Neutrophil (primary cell): ENCODE data around the gene NHLRC4.

ENCODE experiments used
- H3K27ac ChIP-seq: fragments of 200-600 bp; sonication (generic); 2 replicates; pipeline ENCODE4 v1.5.1; 2016; ENCODE audit warnings: mild to moderate bottlenecking, moderate library complexity
- H3K27me3 ChIP-seq: fragments of 200-600 bp; sonication (generic); 2 replicates; pipeline ENCODE4 v1.6.0; 2016; ENCODE audit warnings: mild to moderate bottlenecking
- H3K36me3 ChIP-seq: fragments of 200-600 bp; sonication (generic); 2 replicates; pipeline ENCODE4 v1.5.1; 2017
- H3K4me1 ChIP-seq, 2 experiments: fragments of 200-600 bp in 1 of 2; sonication (generic) in 1 of 2; 1 replicate in 1 of 2; 2 replicates in 1 of 2; pipeline versions ENCODE4 v1.5.1 to v1.6.1; 2013 to 2016; ENCODE audit warnings: low read depth in 1 of 2, low read length in 1 of 2, mild to moderate bottlenecking in 1 of 2, moderate library complexity in 1 of 2; ENCODE audit not compliant: control insufficient read depth in 1 of 2, insufficient read depth in 1 of 2
- H3K4me3 ChIP-seq, 2 experiments: fragments of 200-600 bp in 1 of 2; sonication (generic) in 1 of 2; 1 replicate in 1 of 2; 2 replicates in 1 of 2; pipeline ENCODE4 v1.5.1; 2013 to 2016; ENCODE audit warnings: low read depth in 1 of 2, low read length in 1 of 2, mild to moderate bottlenecking in 1 of 2, moderate library complexity in 1 of 2
- H3K9me3 ChIP-seq: fragments of 200-600 bp; sonication (generic); 2 replicates; pipeline ENCODE4 v1.5.1; 2016
- TF ChIP-seq, protein P1 (sequence below): fragments of 200-600 bp; sonication (generic); IDR thresholded peaks from 2 replicates; pipeline ENCODE4 v1.5.1; 2016; ENCODE audit warnings: antibody characterized with exemption

NHLRC4 gene, protein sequence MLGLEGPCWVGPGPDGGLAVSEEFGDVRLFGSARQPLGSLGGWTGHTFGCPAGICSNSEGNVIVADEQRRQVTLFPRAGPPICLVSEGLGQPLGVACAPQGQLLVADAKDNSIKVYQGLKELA

DNA sequence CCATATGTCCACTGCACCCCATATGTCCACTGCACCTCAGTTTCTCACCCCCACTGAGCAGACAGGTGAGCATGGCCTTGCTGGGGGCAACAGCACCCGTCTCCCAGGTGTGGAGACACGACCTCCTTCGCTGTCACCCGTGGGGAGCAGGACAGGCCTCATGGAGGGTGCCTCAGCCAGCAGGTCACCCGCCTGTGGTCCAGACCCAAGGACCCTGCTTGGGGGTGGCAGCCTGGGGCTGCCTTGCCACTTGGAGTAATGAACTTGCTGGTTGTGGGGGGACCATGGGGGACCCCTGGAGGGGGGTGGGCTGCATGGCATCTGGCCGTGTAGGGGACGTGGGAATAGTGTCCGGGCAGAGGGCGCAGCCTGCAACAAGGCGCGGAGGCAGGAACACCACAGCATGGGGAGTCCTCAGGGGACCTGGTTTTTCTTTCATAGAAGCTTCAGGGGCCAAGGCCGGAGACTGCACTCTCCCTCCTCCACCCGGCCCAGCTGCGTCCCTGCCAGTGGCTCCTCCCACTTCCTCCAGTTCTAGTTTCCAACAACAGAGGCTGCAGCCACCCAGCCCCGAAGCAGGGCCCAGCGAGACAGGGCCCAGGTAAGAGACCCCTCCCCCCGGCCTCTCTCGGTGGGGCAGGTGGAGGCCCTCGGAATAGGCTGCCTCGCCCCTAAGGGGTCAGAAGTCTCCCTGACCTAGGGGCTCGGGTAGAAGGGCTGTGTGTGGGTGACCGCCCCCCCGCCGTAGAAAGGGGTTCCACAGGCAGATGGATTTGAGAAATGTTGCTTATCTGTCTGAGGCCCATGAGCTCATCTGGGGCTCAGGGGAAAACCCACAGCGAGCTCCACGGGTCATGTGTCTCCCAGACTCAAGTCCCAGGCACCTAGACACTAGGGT is at the start of gene NHLRC4:
TSS of gene NHLRC4 (plus strand) at position 531 of the 898 bp plus-strand sequence. CDS start 1,043 bp downstream, outside the sequence.
- no peak within 1 kb of the TSS for H3K27ac ChIP-seq
- TF ChIP-seq, protein P1, sequence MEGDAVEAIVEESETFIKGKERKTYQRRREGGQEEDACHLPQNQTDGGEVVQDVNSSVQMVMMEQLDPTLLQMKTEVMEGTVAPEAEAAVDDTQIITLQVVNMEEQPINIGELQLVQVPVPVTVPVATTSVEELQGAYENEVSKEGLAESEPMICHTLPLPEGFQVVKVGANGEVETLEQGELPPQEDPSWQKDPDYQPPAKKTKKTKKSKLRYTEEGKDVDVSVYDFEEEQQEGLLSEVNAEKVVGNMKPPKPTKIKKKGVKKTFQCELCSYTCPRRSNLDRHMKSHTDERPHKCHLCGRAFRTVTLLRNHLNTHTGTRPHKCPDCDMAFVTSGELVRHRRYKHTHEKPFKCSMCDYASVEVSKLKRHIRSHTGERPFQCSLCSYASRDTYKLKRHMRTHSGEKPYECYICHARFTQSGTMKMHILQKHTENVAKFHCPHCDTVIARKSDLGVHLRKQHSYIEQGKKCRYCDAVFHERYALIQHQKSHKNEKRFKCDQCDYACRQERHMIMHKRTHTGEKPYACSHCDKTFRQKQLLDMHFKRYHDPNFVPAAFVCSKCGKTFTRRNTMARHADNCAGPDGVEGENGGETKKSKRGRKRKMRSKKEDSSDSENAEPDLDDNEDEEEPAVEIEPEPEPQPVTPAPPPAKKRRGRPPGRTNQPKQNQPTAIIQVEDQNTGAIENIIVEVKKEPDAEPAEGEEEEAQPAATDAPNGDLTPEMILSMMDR, result no peak
- peaks cover 25% of the 10 kb centered on the region in 2 experiments for H3K4me1 ChIP-seq
- no peaks in the 10 kb centered on the region for H3K9me3 ChIP-seq
- no peak within 1 kb of the TSS for H3K4me3 ChIP-seq
- no peaks in the 10 kb centered on the region for H3K36me3 ChIP-seq
- H3K27me3 ChIP-seq, result peaks cover 17% of the 10 kb centered on the region

DNA sequence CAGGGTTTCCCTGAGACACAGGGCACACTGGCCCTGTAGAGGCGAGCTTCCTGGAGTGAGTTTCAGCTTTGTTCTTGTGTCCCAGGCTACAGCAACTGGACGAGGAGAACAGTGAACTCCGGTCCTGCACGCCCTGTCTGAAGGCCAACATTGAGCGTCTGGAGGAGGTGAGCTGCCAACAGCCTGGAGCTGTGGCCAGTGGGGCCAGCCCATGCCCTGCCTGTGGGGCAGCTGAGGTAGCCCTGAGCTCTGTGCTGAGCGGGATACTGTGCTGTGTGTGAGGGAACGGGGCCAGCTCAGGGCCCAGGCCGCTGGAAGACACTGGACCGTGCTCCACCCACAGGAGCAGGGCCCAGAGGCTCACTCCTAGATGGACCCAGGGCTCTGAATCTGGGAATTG is 47.9 kb upstream of the NHLRC4 start:
- Histone ChIP-seq H3K9me3 (no peaks in the 10 kb centered on the region), H3K36me3 (peaks cover 14% of the 10 kb centered on the region), H3K4me1 (no peaks in the 10 kb centered on the region), H3K27me3 (no peaks in the 10 kb centered on the region), H3K27ac (no peak overlapping the region), H3K4me3 (no peak overlapping the region)
- TF ChIP-seq, protein P1, result no peak

DNA sequence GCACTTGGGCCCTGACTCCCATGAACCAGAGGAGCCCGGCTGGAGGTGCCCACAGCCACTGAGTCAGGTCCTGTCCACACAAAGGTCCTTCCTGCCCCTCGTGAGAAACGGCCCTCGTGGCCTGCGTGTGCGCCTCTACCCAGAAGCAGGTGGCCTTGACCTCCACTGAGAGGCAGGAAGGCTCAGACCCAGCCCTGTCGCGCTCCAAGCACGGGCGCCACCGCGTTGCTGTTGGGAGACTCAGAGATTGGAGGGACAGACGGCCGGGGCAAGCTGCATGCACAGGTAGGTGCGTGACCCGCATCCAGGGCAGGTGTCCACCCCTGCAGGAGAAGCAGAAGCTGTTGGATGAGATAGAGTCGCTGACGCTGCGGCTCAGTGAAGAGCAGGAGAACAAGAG is 47.4 kb upstream of the NHLRC4 start:
- H3K9me3 ChIP-seq, result no peaks in the 10 kb centered on the region
- H3K27ac ChIP-seq, result no peak overlapping the region

DNA sequence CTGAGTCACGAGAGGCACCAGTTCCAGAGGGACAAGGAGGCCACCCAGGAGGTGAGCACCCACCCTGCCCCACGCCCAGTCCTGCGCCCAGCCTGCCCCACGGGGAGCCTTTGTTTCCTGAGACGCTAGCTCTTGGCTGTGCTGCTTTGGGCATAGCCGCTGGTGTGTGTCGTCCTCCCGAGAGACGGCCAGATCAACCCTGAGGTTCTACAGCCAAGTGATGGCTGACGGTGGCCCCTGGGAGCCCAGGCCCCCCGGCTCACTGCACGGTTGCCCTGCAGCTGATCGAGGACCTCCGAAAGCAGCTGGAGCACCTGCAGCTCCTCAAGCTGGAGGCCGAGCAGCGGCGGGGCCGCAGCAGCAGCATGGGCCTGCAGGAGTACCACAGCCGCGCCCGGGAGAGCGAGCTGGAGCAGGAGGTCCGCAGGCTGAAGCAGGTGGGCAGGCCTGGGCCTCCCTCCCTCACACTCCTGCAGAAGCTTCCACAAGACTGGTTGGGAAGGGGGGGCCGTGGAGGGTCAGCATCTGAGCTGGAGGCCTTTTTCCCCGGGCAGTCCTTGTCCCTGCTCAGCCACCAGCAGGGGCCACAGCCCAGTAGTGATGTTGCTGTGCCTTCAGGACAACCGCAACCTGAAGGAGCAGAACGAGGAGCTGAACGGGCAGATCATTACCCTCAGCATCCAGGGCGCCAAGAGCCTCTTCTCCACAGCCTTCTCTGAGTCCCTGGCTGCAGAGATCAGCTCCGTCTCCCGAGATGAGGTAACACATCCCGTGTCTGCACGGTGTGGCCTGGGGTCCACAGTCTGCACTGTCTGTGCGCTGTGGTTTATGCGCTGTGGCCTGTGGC is 46.7 kb upstream of the NHLRC4 start:
- Histone ChIP-seq H3K4me3 (no peak overlapping the region), H3K36me3 (peaks cover 13% of the 10 kb centered on the region), H3K4me1 (no peaks in the 10 kb centered on the region), H3K27me3 (no peaks in the 10 kb centered on the region), H3K9me3 (no peaks in the 10 kb centered on the region), H3K27ac (no peak overlapping the region)
- TF ChIP-seq, protein P1, result no peak

More for the DNA sequence above, 47.4 kb upstream of the NHLRC4 start:
- TF ChIP-seq, protein P1, result no peak
- Histone ChIP-seq H3K36me3 (peaks cover 14% of the 10 kb centered on the region), H3K27me3 (no peaks in the 10 kb centered on the region), H3K4me3 (no peak overlapping the region), H3K4me1 (no peaks in the 10 kb centered on the region)

DNA sequence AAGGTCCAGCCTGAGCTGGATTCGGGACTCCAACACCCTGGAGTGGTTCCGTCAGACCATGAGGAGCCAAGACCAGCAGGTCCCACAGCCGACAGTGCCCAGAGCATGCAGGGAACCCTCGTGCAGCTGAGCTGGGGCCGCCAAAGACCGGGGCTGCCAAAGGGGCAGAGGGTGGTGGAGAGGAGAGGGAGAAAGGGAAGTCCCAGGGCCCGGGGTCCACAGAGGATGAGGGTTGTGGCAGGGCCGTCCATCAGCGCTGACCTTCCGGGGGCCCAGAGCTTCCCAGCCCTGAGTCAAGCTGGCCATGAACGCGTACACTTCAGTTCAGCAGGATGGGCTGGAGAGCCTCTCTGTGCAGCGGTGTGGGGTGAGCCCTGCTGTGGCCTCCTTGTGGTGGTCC is 46.0 kb upstream of the NHLRC4 start:
- no peaks in the 10 kb centered on the region for H3K9me3 ChIP-seq
- H3K36me3 ChIP-seq, result peaks cover 6% of the 10 kb centered on the region
- H3K4me1 ChIP-seq, result no peaks in the 10 kb centered on the region
- TF ChIP-seq, protein P1, result no peak
- H3K27me3 ChIP-seq, result no peaks in the 10 kb centered on the region
- no peak overlapping the region for H3K4me3 ChIP-seq
- H3K27ac ChIP-seq, result no peak overlapping the region
